ENCODE measurements around the gene SGMS2. TPM values are rescaled to one million over a fixed set of nuclear protein-coding genes. Genes with fewer than 3 reads are reported as not detected.

The SGMS2 gene
- total RNA-seq, result 204 and 331 TPM in 2 replicates

GRCh38 chr4:107824350-107825071, at the start of gene SGMS2:
TSS of gene SGMS2 (plus strand) at chr4:107824932. CDS start at chr4:107895554, 70,622 bp downstream.

GRCh38 chr4:107930821-107931774, 106.4 kb downstream of the SGMS2 start, which contains the start of gene CYP2U1:
TSS of gene CYP2U1 (plus strand) at chr4:107931549. CDS start at chr4:107931644, 95 bp downstream.

Other genes starting within 250 kb of the SGMS2 start
- 53.5 and 60.7 TPM in 2 replicates for gene PAPSS1, start 104.7 kb upstream of the SGMS2 start, total RNA-seq
- gene CYP2U1, start 106.6 kb downstream of the SGMS2 start, total RNA-seq, result 3.4 and 7.5 TPM in 2 replicates
- gene HADH, start 165.0 kb downstream of the SGMS2 start, total RNA-seq, result 15.6 and 22.4 TPM in 2 replicates